HG02885 (cell line): ENCODE data around the gene ZNF135.

ENCODE experiments used
- ATAC-seq: cut with Tn5 transposase; IDR thresholded peaks from one replicate; pipeline ENCODE4 v1.9.1; 2021; ENCODE audit warnings: mild to moderate bottlenecking; ENCODE audit not compliant: unreplicated experiment, poor library complexity

Gene ZNF135

GRCh38 chr19:58089846-58090245 lies 30.8 kb downstream of the ZNF135 start:
- no peak for ATAC-seq

GRCh38 chr19:58091251-58091995 lies 32.3 kb downstream of the ZNF135 start:
- ATAC-seq, result no peak

- no peak for ATAC-seq
Measured at GRCh38 chr19:58093071-58093470, 34.0 kb downstream of the ZNF135 start.

- ATAC-seq, result no peak
Measured at GRCh38 chr19:58095328-58095727, 36.2 kb downstream of the ZNF135 start.

- ATAC-seq, result no peak
Measured at GRCh38 chr19:58096884-58097283, 37.8 kb downstream of the ZNF135 start.

- ATAC-seq, result no peak
Measured at GRCh38 chr19:58097349-58097748, 38.3 kb downstream of the ZNF135 start.

GRCh38 chr19:58097781-58098681 lies 38.9 kb downstream of the ZNF135 start, which contains the start of gene ZSCAN18:
Gene ZSCAN18, minus strand, starts transcription at chr19:58098231. Its CDS starts 7,964 bp downstream, at chr19:58090267.
- ATAC-seq, result no peak

GRCh38 chr19:58098682-58098998 lies 39.6 kb downstream of the ZNF135 start:
- ATAC-seq, result no peak

GRCh38 chr19:58107778-58108545 lies 48.9 kb downstream of the ZNF135 start:
- no peak for ATAC-seq

GRCh38 chr19:58108546-58108817 lies 49.4 kb downstream of the ZNF135 start:
- no peak for ATAC-seq

- no peak for ATAC-seq
Measured at GRCh38 chr19:58117841-58118575, 58.9 kb downstream of the ZNF135 start.

GRCh38 chr19:58118979-58119733 lies 60.1 kb downstream of the ZNF135 start:
- ATAC-seq, result no peak
